GM12878 (cell line): ENCODE results near the gene MYLIP. TPM values are rescaled to one million over a fixed set of nuclear protein-coding genes. Genes with fewer than 3 reads are reported as not detected.

Experiments used
- ATAC-seq: fragments of 200-7000 bp; cut with Tn5 transposase; 3 replicates; pipeline ENCODE4 v1.9.1; 2020; ENCODE audit warnings: mild to moderate bottlenecking, moderate library complexity
- BruUV-seq: library from RNA; stranded (reverse); fragments of 400-500 nt; replicated peaks from 2 replicates; lab custom pipeline; 2021; lab: Mats Ljungman, UMichigan
- CTCF ChIA-PET: fragments of 300-600 bp; sonication (Branson Sonifier 250); formaldehyde crosslinking; extraction: SDS; loops from one replicate; lab custom pipeline; 2021; ENCODE audit warnings: inconsistent platforms; lab: Yijun Ruan, JAX
- POLR2A ChIA-PET: fragments of 350-600 bp; formaldehyde crosslinking; extraction: SDS; loops from one replicate; lab custom pipeline; 2021; ENCODE audit warnings: inconsistent platforms; lab: Charles Lee
- RAD21 ChIA-PET: fragments of 300-600 bp; sonication (Branson Sonifier 250); formaldehyde crosslinking; loops from one replicate; lab custom pipeline; 2023; ENCODE audit warnings: antibody characterized with exemption; ENCODE audit not compliant: unreplicated experiment; lab: Charles Lee
- SMC1A ChIA-PET: fragments of 300-600 bp; sonication (Branson Sonifier 250); formaldehyde crosslinking; loops from one replicate; lab custom pipeline; 2023; ENCODE audit not compliant: unreplicated experiment, uncharacterized antibody; lab: Charles Lee
- DNase-seq: peaks from one replicate; pipeline ENCODE4 v3.0.0-alpha.2; 2011; ENCODE audit warnings: low read depth, low spot score
- FAIRE-seq: peaks from 3 replicates; lab custom pipeline; 2011; peaks lifted over from hg19 to GRCh38; lab: Jason Lieb, UNC
- H2AFZ ChIP-seq: 2 replicates; pipeline ENCODE4 v1.6.0; 2011; ENCODE audit warnings: low read depth, low read length, control low read depth; ENCODE audit not compliant: control insufficient read depth
- H3K27ac ChIP-seq: 2 replicates; pipeline ENCODE4 v1.5.1; 2011; ENCODE audit warnings: control low read depth; ENCODE audit not compliant: control insufficient read depth, insufficient read depth
- H3K27me3 ChIP-seq, 2 experiments: replicated peaks in 1 of 2; 2 replicates each; pipeline versions ENCODE4 v1.6.0 to v1.6.1; 2011; ENCODE audit warnings: low read length in 1 of 2; ENCODE audit not compliant: control insufficient read depth in 2 of 2, insufficient read depth in 2 of 2
- H3K36me3 ChIP-seq, 2 experiments: 2 replicates each; pipeline ENCODE4 v1.5.1; 2011; ENCODE audit warnings: low read length in 1 of 2; ENCODE audit not compliant: control insufficient read depth in 2 of 2, insufficient read depth in 2 of 2
- H3K4me1 ChIP-seq: 2 replicates; pipeline ENCODE4 v1.6.1; 2011; ENCODE audit warnings: mild to moderate bottlenecking, low read length, moderate library complexity, mixed read lengths; ENCODE audit not compliant: control insufficient read depth, insufficient read depth
- H3K4me2 ChIP-seq: 2 replicates; pipeline ENCODE4 v1.6.0; 2011; ENCODE audit warnings: control low read depth; ENCODE audit not compliant: control insufficient read depth, insufficient read depth
- H3K4me3 ChIP-seq: fragments of 200-600 bp; sonication (generic); 2 replicates; pipeline ENCODE4 v1.5.1; 2016
- H3K79me2 ChIP-seq: 2 replicates; pipeline ENCODE4 v1.6.0; 2011; ENCODE audit warnings: low read length; ENCODE audit not compliant: control insufficient read depth, insufficient read depth
- H3K9ac ChIP-seq: 2 replicates; pipeline ENCODE4 v1.8.0; 2011; ENCODE audit warnings: low read length, control low read depth, mixed read lengths; ENCODE audit not compliant: control insufficient read depth, insufficient read depth
- H3K9me3 ChIP-seq: replicated peaks from 3 replicates; pipeline ENCODE4 v1.5.1; 2011; ENCODE audit warnings: mild to moderate bottlenecking, low read length; ENCODE audit not compliant: control insufficient read depth, insufficient read depth
- H4K20me1 ChIP-seq: 2 replicates; pipeline ENCODE4 v1.6.0; 2011; ENCODE audit not compliant: control insufficient read depth, insufficient read depth
- ESRRA ChIP-seq: IDR thresholded peaks from 2 replicates; pipeline ENCODE4 v1.6.1; 2012; ENCODE audit warnings: mild to moderate bottlenecking, low read length, improper control_type of control experiment
- FOXM1 ChIP-seq: IDR thresholded peaks from 2 replicates; pipeline ENCODE4 v1.6.1; 2012; ENCODE audit warnings: low read depth, mild to moderate bottlenecking, inconsistent platforms, low read length, moderate library complexity
- IKZF2 ChIP-seq, 2 experiments: fragments of 450-650 bp; IDR thresholded peaks; 2 replicates each; pipeline ENCODE4 v1.6.1; 2017; ENCODE audit warnings: mild to moderate bottlenecking in 2 of 2, moderate library complexity in 2 of 2
- JUND ChIP-seq: IDR thresholded peaks from 2 replicates; pipeline ENCODE4 v1.6.1; 2012; ENCODE audit warnings: low read depth, mild to moderate bottlenecking, low read length, improper control_type of control experiment, moderate library complexity
- MTA2 ChIP-seq: fragments of 450-650 bp; IDR thresholded peaks from 2 replicates; pipeline ENCODE4 v1.6.1; 2016; ENCODE audit warnings: low read depth, mild to moderate bottlenecking, moderate library complexity
- NFXL1 ChIP-seq: fragments of 450-650 bp; IDR thresholded peaks from 2 replicates; pipeline ENCODE4 v1.6.1; 2017; ENCODE audit warnings: antibody characterized with exemption, mild to moderate bottlenecking, borderline replicate concordance
- NFYA ChIP-seq: IDR thresholded peaks from 2 replicates; pipeline ENCODE4 v1.6.1; 2011; ENCODE audit warnings: low read depth, mild to moderate bottlenecking, low read length, improper control_type of control experiment, borderline replicate concordance
- NFYB ChIP-seq: IDR thresholded peaks from 2 replicates; pipeline ENCODE4 v1.6.1; 2011; ENCODE audit warnings: low read depth, mild to moderate bottlenecking, low read length, improper control_type of control experiment, moderate library complexity; ENCODE audit not compliant: insufficient read depth
- POLR2A ChIP-seq: IDR thresholded peaks from 2 replicates; pipeline ENCODE4 v1.6.1; 2011; ENCODE audit warnings: low read depth, mild to moderate bottlenecking, low read length
- RBBP5 ChIP-seq: fragments of 200-600 bp; sonication (generic); conservative IDR thresholded peaks from 2 replicates; pipeline ENCODE4 v1.6.1; 2016
- RUNX3 ChIP-seq: IDR thresholded peaks from 2 replicates; pipeline ENCODE4 v1.6.1; 2012; ENCODE audit warnings: low read length, inconsistent platforms
- SRF ChIP-seq, 2 experiments: IDR thresholded peaks; 2 replicates each; pipeline ENCODE4 v1.6.1; 2011; ENCODE audit warnings: low read depth in 2 of 2, low read length in 2 of 2, mild to moderate bottlenecking in 1 of 2, moderate library complexity in 1 of 2
- YBX1 ChIP-seq: fragments of 450-650 bp; IDR thresholded peaks from 2 replicates; pipeline ENCODE4 v1.6.1; 2016; ENCODE audit warnings: antibody characterized with exemption
- ZNF622 ChIP-seq: fragments of 450-650 bp; IDR thresholded peaks from 2 replicates; pipeline ENCODE4 v1.6.1; 2017; ENCODE audit warnings: mild to moderate bottlenecking, inconsistent platforms
- ZSCAN29 ChIP-seq: fragments of 450-650 bp; IDR thresholded peaks from 2 replicates; pipeline ENCODE4 v1.6.1; 2017; ENCODE audit warnings: mild to moderate bottlenecking, moderate library complexity
- WGBS: methylation state at CpG from one replicate; pipeline ENCODE4 v1.1.6; 2016; ENCODE audit warnings: low lambda C conversion rate; ENCODE audit not compliant: insufficient replicate concordance, insufficient coverage; ENCODE audit errors: missing lambda C conversion rate; 5-methylcytosine and 5-hydroxymethylcytosine counted together
- in situ Hi-C: fragments of 300-500 bp; cut with MboI; formaldehyde crosslinking; loops from 9 replicates; pipeline ENCODE4 v1.14.3; 2018; ENCODE audit warnings: mixed read lengths
- intact Hi-C: fragments of 100-400 bp; cut with micrococcal nuclease; formaldehyde crosslinking; loops from one replicate; pipeline ENCODE4 v1.14.2; 2022; ENCODE audit not compliant: unreplicated experiment
- polyA plus RNA-seq, 11 experiments: library from polyadenylated mRNA; depleted of rRNA in 4 of 11; unstranded in 6 of 11; stranded (reverse) in 5 of 11; fragments of >200 nt; fragmentation: Nextera tagmentation in 4 of 11; fragmentation: Illumina TruSeq in 1 of 11; extraction: Ambion mirVana in 4 of 11; extraction: Trizol in 1 of 11; gene quantifications; 1 replicate in 1 of 11; 2 replicates in 10 of 11; pipeline versions ENCODE4 v1.2.1 to v1.2.3, GENCODE V29; 2011 to 2016; ENCODE audit warnings: inconsistent platforms in 2 of 11, missing spikeins in 2 of 11, low read depth in 1 of 11
- total RNA-seq, 4 experiments: library from RNA; depleted of rRNA in 3 of 4; stranded (reverse); fragments of >200 nt in 3 of 4; fragmentation: Illumina TruSeq in 1 of 4; extraction: Trizol in 1 of 4; gene quantifications; 2 replicates each; pipeline versions ENCODE4 v1.2.1 to v1.2.3, GENCODE V29; 2013 to 2021
- TF ChIP-seq, protein P1 (sequence below): fragments of 150-350 bp; IDR thresholded peaks from 2 replicates; pipeline ENCODE4 v1.6.1; 2014; ENCODE audit warnings: mild to moderate bottlenecking, low read depth, low read length

The MYLIP gene
- total and polyA plus RNA-seq, 10 of the 15 experiments (the other 5 are each of a cell fraction or from before 2014, with no cell fraction given) = 5.3 to 123 (median 12.5) TPM

DNA sequence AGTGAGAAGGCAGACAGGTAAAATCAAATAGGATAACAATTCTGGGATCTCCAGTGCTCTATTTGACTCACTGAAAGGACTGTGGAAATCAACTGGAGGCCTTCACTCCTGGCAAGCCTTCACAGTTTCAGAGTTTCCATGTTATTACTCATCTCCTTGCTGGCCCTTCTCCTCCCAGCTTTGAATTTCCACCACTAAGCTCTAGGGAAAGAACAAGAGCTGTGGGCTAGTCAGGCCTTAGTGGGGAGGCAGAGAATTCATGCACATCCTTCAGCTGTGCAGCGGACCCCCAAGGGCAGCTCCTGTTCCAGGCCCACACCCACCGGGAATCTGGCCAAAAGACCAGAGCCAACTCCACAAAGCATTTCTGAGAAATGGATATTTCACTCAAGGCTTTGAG, 26.0 kb downstream of the MYLIP start:
- 100% methylated on average over 2 of the region's 2 CpGs for WGBS
- Histone ChIP-seq H3K9ac (no peak overlapping the region), H3K27ac (no peak overlapping the region), H3K79me2 (no peaks in the 10 kb centered on the region), H3K4me1 (no peaks in the 10 kb centered on the region), H3K27me3 (no peaks in the 10 kb centered on the region), H3K4me2 (no peak overlapping the region), H2AFZ (no peak overlapping the region), H3K4me3 (no peak overlapping the region), H4K20me1 (no peaks in the 10 kb centered on the region), H3K9me3 (peaks cover 1% of the 10 kb centered on the region; the same call in 2 of the 3 replicates), H3K36me3 (peaks cover 0 to 2% of the 10 kb centered on the region in 2 experiments; a peak in 3 of 4 replicates)
- intact Hi-C loops = no loop called here
- ChIA-PET POLR2A (interaction anchor here (0.5 kb wide), 1 partner anchor 336 kb away, joined by 5 read pairs; no protein-coding TSS in a partner anchor), CTCF (interaction anchor here (2.2 kb wide), 1 partner anchor 28 kb away, joined by 14 read pairs; no protein-coding TSS in a partner anchor), RAD21 (no interaction called here), SMC1A (interaction anchor here (2.0 kb wide), 1 partner anchor 12 kb away, joined by 8 read pairs; no protein-coding TSS in a partner anchor)
- in situ Hi-C loops = no loop called here
- DNase-seq (no peak), ATAC-seq (no peak), FAIRE-seq (no peak)
- TF ChIP-seq ZNF622 (no peak), RUNX3 (no peak)
- BruUV-seq = no TSS peak

DNA sequence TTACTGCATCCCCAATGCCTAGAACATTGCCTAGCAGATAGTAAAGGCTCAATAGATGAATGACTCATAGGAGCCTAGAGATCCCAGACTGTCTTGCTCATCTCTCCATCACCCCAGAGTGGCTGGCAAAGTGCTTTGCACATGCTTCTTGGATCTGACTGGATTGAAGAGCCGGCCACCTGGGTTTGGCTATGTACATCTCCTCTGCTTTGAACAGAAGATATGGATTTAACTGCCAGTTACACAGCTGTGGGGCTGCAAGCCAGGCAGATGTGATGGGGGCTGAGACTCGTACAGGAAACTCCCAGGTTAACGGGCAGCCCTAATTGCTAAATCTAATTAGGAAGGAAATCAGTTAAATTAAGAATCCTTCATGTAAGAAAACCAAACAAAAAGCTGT, 28.6 kb downstream of the MYLIP start:
- RAD21 ChIA-PET = no interaction called here
- FAIRE-seq (no peak), DNase-seq (no peak), ATAC-seq (no peak)
- POLR2A ChIA-PET = interaction anchor here (0.5 kb wide), 1 partner anchor 300 kb away, joined by 3 read pairs; no protein-coding TSS in a partner anchor
- Histone ChIP-seq H4K20me1 (no peaks in the 10 kb centered on the region), H3K9me3 (peaks cover 1% of the 10 kb centered on the region; the same call in 2 of the 3 replicates), H3K27me3 (no peaks in the 10 kb centered on the region), H3K79me2 (no peaks in the 10 kb centered on the region), H3K9ac (no peak overlapping the region), H3K4me1 (peaks cover 4% of the 10 kb centered on the region; the same call in 1 of the 2 replicates), H3K36me3 (no peaks in the 10 kb centered on the region; a peak in 1 of 4 replicates), H3K27ac (no peak overlapping the region), H2AFZ (no peak overlapping the region), H3K4me3 (no peak overlapping the region), H3K4me2 (no peak overlapping the region)
- SMC1A ChIA-PET = interaction anchor here (1.0 to 1.3 kb wide), 2 partner anchors 21 to 25 kb away, joined by 3 to 5 read pairs; no protein-coding TSS in a partner anchor
- CTCF ChIA-PET = interaction anchor here (0.8 to 1.7 kb wide), 2 partner anchors 10 to 12 kb away, joined by 3 to 7 read pairs; no protein-coding TSS in a partner anchor
- TF ChIP-seq FOXM1 (no peak), JUND (no peak), IKZF2 (IDR thresholded peaks at IDR 0.05) (no peak), NFXL1 (no peak), POLR2A (no peak), ZSCAN29 (no peak), YBX1 (no peak), RBBP5 (no peak), NFYA (no peak), ESRRA (no peak), SRF (IDR thresholded peaks at IDR 0.05; ENCODE audit: low read depth in 2 of 2, low read length in 2 of 2) (no peak), MTA2 (no peak), NFYB (no peak)
- TF ChIP-seq, protein P1, sequence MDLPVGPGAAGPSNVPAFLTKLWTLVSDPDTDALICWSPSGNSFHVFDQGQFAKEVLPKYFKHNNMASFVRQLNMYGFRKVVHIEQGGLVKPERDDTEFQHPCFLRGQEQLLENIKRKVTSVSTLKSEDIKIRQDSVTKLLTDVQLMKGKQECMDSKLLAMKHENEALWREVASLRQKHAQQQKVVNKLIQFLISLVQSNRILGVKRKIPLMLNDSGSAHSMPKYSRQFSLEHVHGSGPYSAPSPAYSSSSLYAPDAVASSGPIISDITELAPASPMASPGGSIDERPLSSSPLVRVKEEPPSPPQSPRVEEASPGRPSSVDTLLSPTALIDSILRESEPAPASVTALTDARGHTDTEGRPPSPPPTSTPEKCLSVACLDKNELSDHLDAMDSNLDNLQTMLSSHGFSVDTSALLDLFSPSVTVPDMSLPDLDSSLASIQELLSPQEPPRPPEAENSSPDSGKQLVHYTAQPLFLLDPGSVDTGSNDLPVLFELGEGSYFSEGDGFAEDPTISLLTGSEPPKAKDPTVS = no peak
- no TSS peak for BruUV-seq
- WGBS = 47% methylated on average over 3 of the region's 3 CpGs
- in situ Hi-C loops = no loop called here
- intact Hi-C loops = no loop called here
